Gastrocnemius medialis (tissue), 4 donors: ENCODE measurements around the gene GNGT2. TPM values are rescaled to one million over a fixed set of nuclear protein-coding genes. Genes with fewer than 3 reads are reported as not detected.

Experiments used
- ATAC-seq, 2 donors: fragments of 150-250 bp; one replicate each; pipeline ENCODE4 v1.9.1; 2016
- DNase-seq, 2 donors: peaks; one replicate each; pipeline ENCODE4 v3.0.0-alpha.2; 2019
- H3K27ac ChIP-seq, 4 donors: fragments of 200-600 bp; sonication (generic); 1 replicate in 1 of 4; 2 replicates in 3 of 4; pipeline ENCODE4 v1.5.1; 2016 to 2018; ENCODE audit warnings: mild to moderate bottlenecking in 2 of 4, moderate library complexity in 1 of 4
- H3K27me3 ChIP-seq, 3 donors: fragments of 200-600 bp; sonication (generic) in 2 of 3; 1 replicate in 1 of 3; 2 replicates in 2 of 3; pipeline versions ENCODE4 v1.5.1 to v1.6.0; 2016 to 2019; ENCODE audit warnings: mild to moderate bottlenecking in 1 of 3, moderate library complexity in 1 of 3
- H3K36me3 ChIP-seq, 2 donors: fragments of 200-600 bp; sonication (generic) in 1 of 2; one replicate each; pipeline ENCODE4 v1.5.1; 2017 to 2018
- H3K4me1 ChIP-seq, 2 donors: fragments of 200-600 bp; sonication (generic) in 1 of 2; one replicate each; pipeline ENCODE4 v1.5.1; 2016 to 2017; ENCODE audit warnings: mild to moderate bottlenecking in 2 of 2
- H3K4me3 ChIP-seq, 4 donors: fragments of 200-600 bp; sonication (generic) in 3 of 4; 1 replicate in 1 of 4; 2 replicates in 3 of 4; pipeline ENCODE4 v1.5.1; 2016 to 2019; ENCODE audit warnings: mild to moderate bottlenecking in 2 of 4
- H3K9me3 ChIP-seq, 3 donors: fragments of 200-600 bp; sonication (generic) in 2 of 3; 1 replicate in 1 of 3; 2 replicates in 2 of 3; pipeline ENCODE4 v1.5.1; 2016 to 2019
- POLR2A ChIP-seq, 2 donors: fragments of 450-650 bp; IDR thresholded peaks; one replicate each; pipeline ENCODE4 v1.6.1; 2017; ENCODE audit warnings: antibody characterized with exemption in 2 of 2, mild to moderate bottlenecking in 2 of 2, moderate library complexity in 2 of 2
- in situ Hi-C, 4 donors: fragments of 200-750 bp; cut with MboI; loops; one replicate each; pipeline versions ENCODE4 v1.15.0 to v1.8.0; 2017; ENCODE audit warnings: low sequenced_read_pairs in 4 of 4
- intact Hi-C: fragments of 100-400 bp; cut with DNase I; formaldehyde crosslinking; loops from one replicate; pipeline ENCODE4 v1.15.1; 2023; ENCODE audit warnings: low total_unique reads
- total RNA-seq, 4 donors: library from RNA; depleted of rRNA; stranded (reverse); fragments of >200 nt; gene quantifications; one replicate each; pipeline versions ENCODE4 v1.1.0 to v1.2.3, GENCODE V29; 2016
- TF ChIP-seq, protein P1 (sequence below), 5 experiments: fragments of 450-650 bp in 3 of 5; fragments of 200-600 bp in 2 of 5; sonication (generic) in 2 of 5; IDR thresholded peaks in 4 of 5; conservative IDR thresholded peaks in 1 of 5; 1 replicate in 4 of 5; 2 replicates in 1 of 5; pipeline ENCODE4 v1.5.1; 2016 to 2019; ENCODE audit warnings: antibody characterized with exemption in 5 of 5, mild to moderate bottlenecking in 3 of 5, moderate library complexity in 3 of 5

GNGT2 gene
- total RNA-seq, 4 donors from 2014 or later = not detected

DNA sequence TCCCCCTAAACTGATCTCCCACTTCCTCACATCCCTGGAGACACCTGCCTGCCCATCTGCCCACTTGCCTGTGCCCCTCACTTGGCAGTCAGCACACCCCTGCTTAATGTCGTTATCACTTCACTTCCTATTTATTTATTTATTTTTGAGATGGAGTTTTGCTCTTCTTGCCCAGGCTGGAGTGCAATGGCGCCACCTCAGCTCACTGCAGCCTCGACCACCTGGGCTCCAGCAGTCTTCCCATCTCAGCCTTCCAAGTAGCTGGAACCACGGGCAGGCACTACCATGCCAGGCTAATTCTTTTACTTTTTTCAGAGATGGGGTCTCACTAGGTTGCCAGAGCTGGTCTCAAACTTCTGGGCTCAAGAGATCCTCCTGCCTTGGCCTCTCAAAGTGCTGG lies 43.7 kb upstream of the GNGT2 start:
- Histone ChIP-seq H3K9me3 (no peaks in the 10 kb centered on the region), H3K4me3 (no peak overlapping the region), H3K27me3 (no peaks in the 10 kb centered on the region), H3K36me3 (no peaks in the 10 kb centered on the region), H3K27ac (no peak overlapping the region), H3K4me1 (peaks cover 4 to 8% of the 10 kb centered on the region in 2 donors)
- ATAC-seq (no peak), DNase-seq (no peak)
- in situ Hi-C loops (no loop called here), intact Hi-C loops (no loop called here)
- no peak for TF ChIP-seq POLR2A (IDR thresholded peaks at IDR 0.05)
- TF ChIP-seq, protein P1, sequence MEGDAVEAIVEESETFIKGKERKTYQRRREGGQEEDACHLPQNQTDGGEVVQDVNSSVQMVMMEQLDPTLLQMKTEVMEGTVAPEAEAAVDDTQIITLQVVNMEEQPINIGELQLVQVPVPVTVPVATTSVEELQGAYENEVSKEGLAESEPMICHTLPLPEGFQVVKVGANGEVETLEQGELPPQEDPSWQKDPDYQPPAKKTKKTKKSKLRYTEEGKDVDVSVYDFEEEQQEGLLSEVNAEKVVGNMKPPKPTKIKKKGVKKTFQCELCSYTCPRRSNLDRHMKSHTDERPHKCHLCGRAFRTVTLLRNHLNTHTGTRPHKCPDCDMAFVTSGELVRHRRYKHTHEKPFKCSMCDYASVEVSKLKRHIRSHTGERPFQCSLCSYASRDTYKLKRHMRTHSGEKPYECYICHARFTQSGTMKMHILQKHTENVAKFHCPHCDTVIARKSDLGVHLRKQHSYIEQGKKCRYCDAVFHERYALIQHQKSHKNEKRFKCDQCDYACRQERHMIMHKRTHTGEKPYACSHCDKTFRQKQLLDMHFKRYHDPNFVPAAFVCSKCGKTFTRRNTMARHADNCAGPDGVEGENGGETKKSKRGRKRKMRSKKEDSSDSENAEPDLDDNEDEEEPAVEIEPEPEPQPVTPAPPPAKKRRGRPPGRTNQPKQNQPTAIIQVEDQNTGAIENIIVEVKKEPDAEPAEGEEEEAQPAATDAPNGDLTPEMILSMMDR (IDR thresholded peaks at IDR 0.05 in 4 of 5, conservative IDR thresholded peaks at IDR 0.05 in 1 of 5) = no peak

DNA sequence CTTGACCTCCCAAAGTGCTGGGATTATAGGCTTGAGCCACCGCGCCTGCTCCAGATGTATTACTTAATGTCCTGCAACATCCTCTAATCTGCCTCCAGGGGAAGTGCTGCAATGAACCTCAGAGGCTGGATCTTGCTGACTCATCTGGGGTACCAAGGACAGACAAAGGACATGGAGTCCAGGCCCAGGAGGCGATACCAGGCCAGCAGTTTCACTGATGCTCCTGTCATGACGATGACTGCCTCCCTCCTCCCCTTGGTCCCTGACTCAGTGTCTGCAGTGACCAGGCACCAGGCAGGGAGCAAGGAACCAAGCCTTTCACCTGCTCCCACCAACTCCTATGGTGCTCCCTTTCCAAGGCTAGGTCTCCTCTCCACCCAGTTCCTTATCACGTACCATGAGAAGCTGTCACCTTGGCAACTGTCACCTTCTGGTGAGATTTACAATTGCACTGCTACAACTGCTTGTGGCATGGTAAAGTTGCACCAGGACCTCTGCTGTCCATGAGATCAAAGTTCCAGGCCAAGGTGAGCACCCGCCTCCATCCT lies 41.8 kb upstream of the GNGT2 start:
- Histone ChIP-seq H3K4me3 (no peak overlapping the region), H3K36me3 (no peaks in the 10 kb centered on the region), H3K27ac (no peak overlapping the region), H3K27me3 (no peaks in the 10 kb centered on the region), H3K9me3 (no peaks in the 10 kb centered on the region), H3K4me1 (peaks cover 7 to 10% of the 10 kb centered on the region in 2 donors)
- in situ Hi-C loops = no loop called here
- ATAC-seq (no peak), DNase-seq (no peak)
- intact Hi-C loops = no loop called here
- TF ChIP-seq POLR2A (IDR thresholded peaks at IDR 0.05) = no peak
- TF ChIP-seq, protein P1 (IDR thresholded peaks at IDR 0.05 in 4 of 5, conservative IDR thresholded peaks at IDR 0.05 in 1 of 5) = no peak

DNA sequence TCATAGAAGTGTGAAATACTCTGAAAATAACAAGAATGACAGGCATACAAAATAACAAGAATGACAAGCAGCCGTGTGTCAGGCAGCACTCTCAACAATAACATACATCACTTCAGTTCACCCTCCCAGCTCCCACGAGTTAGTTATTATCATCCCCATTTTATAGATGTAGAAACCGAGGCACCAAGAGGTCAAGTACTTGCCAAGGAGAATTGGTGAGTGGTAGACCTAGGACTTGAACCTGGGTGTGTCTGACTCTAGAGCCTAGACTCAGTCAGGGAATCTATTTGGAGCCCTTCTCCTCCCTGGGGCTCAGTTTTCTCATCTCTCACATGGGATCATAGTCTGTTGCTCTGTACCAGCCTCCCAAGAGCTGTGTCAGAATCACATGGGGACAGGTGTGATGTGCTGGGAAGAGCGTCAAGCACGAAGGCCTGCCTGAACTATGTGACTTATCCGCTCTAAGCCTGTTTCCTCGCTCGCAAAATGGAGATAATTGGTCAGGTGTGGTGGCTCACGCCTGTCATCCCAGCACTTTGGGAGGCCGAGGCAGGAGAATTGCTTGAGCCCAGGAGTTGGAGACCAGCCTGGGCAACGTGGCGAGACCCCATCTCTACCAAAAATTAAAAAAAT lies 39.6 kb upstream of the GNGT2 start:
- Histone ChIP-seq H3K27ac (no peak overlapping the region), H3K4me1 (peaks cover 7 to 10% of the 10 kb centered on the region in 2 donors), H3K9me3 (no peaks in the 10 kb centered on the region), H3K36me3 (no peaks in the 10 kb centered on the region), H3K27me3 (no peaks in the 10 kb centered on the region), H3K4me3 (no peak overlapping the region)
- in situ Hi-C loops (no loop called here), intact Hi-C loops (no loop called here)
- no peak for ATAC-seq
- no peak for DNase-seq
- TF ChIP-seq POLR2A (IDR thresholded peaks at IDR 0.05) = no peak
- TF ChIP-seq, protein P1 (IDR thresholded peaks at IDR 0.05 in 4 of 5, conservative IDR thresholded peaks at IDR 0.05 in 1 of 5) = no peak

DNA sequence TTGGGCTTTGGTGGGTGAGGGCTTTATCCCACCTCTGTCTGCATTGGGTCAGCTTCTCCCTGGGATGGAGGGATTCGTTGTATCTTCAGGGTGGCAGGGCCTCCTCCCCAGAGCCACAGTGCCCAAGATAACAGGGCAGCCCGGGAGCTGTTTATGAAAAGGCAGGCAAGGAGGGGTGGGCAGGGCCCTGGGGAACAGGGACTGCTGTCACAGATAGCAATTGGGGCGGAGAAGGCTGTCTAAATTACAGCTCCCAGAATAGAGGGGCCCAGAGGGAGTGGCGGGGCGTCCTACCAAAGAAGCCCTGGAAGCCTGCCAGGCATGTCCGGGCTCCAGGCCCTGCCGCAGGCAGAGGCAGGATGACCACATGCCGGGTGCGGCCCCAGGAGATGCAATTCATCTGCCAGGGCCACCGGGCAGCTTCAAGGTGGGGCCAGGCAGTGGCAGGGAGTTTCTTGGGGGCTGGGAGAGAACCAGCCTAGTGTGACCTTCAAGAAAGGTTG lies 39.0 kb upstream of the GNGT2 start:
- in situ Hi-C loops (no loop called here), intact Hi-C loops (no loop called here)
- Histone ChIP-seq H3K9me3 (no peaks in the 10 kb centered on the region), H3K27me3 (no peaks in the 10 kb centered on the region), H3K4me3 (no peak overlapping the region), H3K4me1 (peaks cover 7 to 10% of the 10 kb centered on the region in 2 donors), H3K27ac (no peak overlapping the region), H3K36me3 (no peaks in the 10 kb centered on the region)
- peak in 1 of 2 donors; percentile 53 for ATAC-seq
- TF ChIP-seq, protein P1 (IDR thresholded peaks at IDR 0.05 in 4 of 5, conservative IDR thresholded peaks at IDR 0.05 in 1 of 5) = no peak
- no peak for TF ChIP-seq POLR2A (IDR thresholded peaks at IDR 0.05)
- DNase-seq = peak; percentile 10 to 43
